Transverse colon (tissue), 4 donors: ENCODE data around the gene TLCD3B.

Experiments
- CTCF ChIP-seq, 5 experiments: fragments of 200-600 bp in 3 of 5; fragments of 450-650 bp in 2 of 5; sonication (generic) in 3 of 5; IDR thresholded peaks; 1 replicate in 2 of 5; 2 replicates in 3 of 5; pipeline ENCODE4 v1.5.1; 2016 to 2017; ENCODE audit warnings: antibody characterized with exemption in 5 of 5, inconsistent platforms in 3 of 5, mild to moderate bottlenecking in 2 of 5, moderate library complexity in 1 of 5
- EP300 ChIP-seq: sonication (generic); formaldehyde crosslinking; IDR thresholded peaks from one replicate; pipeline ENCODE4 v1.6.1; 2017; ENCODE audit warnings: antibody characterized with exemption, low read depth
- POLR2AphosphoS5 ChIP-seq, 3 donors: sonication (generic); formaldehyde crosslinking; IDR thresholded peaks; one replicate each; pipeline ENCODE4 v1.6.1; 2016; ENCODE audit warnings: antibody characterized with exemption in 3 of 3

- no peak for TF ChIP-seq CTCF (IDR thresholded peaks at IDR 0.05)
- no peak for TF ChIP-seq POLR2AphosphoS5 (IDR thresholded peaks at IDR 0.05)
- TF ChIP-seq EP300: no peak
Measured at GRCh38 chr16:29993191-29993902, 37.7 kb downstream of the TLCD3B start.
